ENCODE measurements around the gene SHMT1.

DNA sequence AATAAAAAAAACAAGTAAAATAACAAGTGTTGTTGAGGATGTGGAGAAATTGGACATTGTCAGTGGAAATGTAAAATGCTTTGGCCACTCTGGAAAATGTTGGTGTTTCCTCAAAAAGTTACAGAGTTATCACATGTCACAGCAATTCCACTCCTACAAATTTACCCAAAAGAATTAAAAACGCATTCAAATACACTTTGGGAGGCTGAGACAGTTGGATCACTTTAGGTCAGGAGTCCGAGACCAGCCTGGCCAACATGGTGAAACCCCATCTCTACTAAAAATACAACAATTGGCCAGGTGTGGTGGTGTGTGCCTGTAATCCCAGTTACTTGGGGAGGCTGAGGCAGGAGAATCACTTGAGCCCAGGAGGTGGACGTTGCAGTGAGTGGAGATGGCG, 54.1 kb downstream of the SHMT1 start:
- TF ChIP-seq, protein P1, sequence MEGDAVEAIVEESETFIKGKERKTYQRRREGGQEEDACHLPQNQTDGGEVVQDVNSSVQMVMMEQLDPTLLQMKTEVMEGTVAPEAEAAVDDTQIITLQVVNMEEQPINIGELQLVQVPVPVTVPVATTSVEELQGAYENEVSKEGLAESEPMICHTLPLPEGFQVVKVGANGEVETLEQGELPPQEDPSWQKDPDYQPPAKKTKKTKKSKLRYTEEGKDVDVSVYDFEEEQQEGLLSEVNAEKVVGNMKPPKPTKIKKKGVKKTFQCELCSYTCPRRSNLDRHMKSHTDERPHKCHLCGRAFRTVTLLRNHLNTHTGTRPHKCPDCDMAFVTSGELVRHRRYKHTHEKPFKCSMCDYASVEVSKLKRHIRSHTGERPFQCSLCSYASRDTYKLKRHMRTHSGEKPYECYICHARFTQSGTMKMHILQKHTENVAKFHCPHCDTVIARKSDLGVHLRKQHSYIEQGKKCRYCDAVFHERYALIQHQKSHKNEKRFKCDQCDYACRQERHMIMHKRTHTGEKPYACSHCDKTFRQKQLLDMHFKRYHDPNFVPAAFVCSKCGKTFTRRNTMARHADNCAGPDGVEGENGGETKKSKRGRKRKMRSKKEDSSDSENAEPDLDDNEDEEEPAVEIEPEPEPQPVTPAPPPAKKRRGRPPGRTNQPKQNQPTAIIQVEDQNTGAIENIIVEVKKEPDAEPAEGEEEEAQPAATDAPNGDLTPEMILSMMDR (IDR thresholded peaks at IDR 0.05): no peak
- no peak for TF ChIP-seq POLR2A (IDR thresholded peaks at IDR 0.05)

All from body of pancreas (tissue), 4 donors.